ENCODE data around the gene NRM. TPM values are rescaled to one million over a fixed set of nuclear protein-coding genes. Genes with fewer than 3 reads are reported as not detected.

Gene NRM
- total and polyA plus RNA-seq, 2 of the 13 experiments (the other 11 are each of a cell fraction or from before 2014, with no cell fraction given), result 12.5 to 16.0 TPM

- TF ChIP-seq ZNF674 (CRISPR knock-in tag; IDR thresholded peaks at IDR 0.05; ENCODE audit: low read depth) (peak; percentile 99; the same call in 1 of the 2 replicates), ZNF644 (CRISPR knock-in tag; IDR thresholded peaks at IDR 0.05; ENCODE audit: low read depth) (no peak), ZBTB39 (CRISPR knock-in tag; IDR thresholded peaks at IDR 0.05) (peak; percentile 91), GATAD2A (CRISPR knock-in tag; IDR thresholded peaks at IDR 0.05) (peak; percentile 81), TEAD2 (CRISPR knock-in tag; IDR thresholded peaks at IDR 0.05) (0 out of 2 replicates have a peak, but pooled peaks have one; percentile 21), MAF1 (CRISPR knock-in tag; IDR thresholded peaks at IDR 0.05; ENCODE audit: borderline replicate concordance) (peak; percentile 94), CBFB (CRISPR knock-in tag; IDR thresholded peaks at IDR 0.05) (peak; percentile 81), NR2C2 (CRISPR knock-in tag; IDR thresholded peaks at IDR 0.05; ENCODE audit: borderline replicate concordance) (peak; percentile 95), RBM22 (optimal IDR thresholded peaks at IDR 0.05; ENCODE audit: low read length) (peak; percentile 59), ZBTB34 (CRISPR knock-in tag; IDR thresholded peaks at IDR 0.05) (no peak), ZNF766 (CRISPR knock-in tag; IDR thresholded peaks at IDR 0.05; ENCODE audit: borderline replicate concordance) (peak; percentile 93), GABPB1 (CRISPR knock-in tag; IDR thresholded peaks at IDR 0.05) (peak; percentile 89), TARDBP (CRISPR knock-in tag; IDR thresholded peaks at IDR 0.05) (peak; percentile 64; the same call in 1 of the 2 replicates), CBX2 (IDR thresholded peaks at IDR 0.05; ENCODE audit: low read depth, low read length) (no peak), CBX2 (CRISPR knock-in tag; IDR thresholded peaks at IDR 0.05; ENCODE audit: low read depth) (peak; percentile 70; the same call in 1 of the 2 replicates), EHMT2 (IDR thresholded peaks at IDR 0.05; ENCODE audit: borderline replicate concordance, low read depth, low read length) (no peak), CERS6 (CRISPR knock-in tag; IDR thresholded peaks at IDR 0.05) (no peak), SNAPC2 (CRISPR knock-in tag; IDR thresholded peaks at IDR 0.05) (0 out of 2 replicates have a peak, but pooled peaks have one; percentile 75), ZNF550 (CRISPR knock-in tag; IDR thresholded peaks at IDR 0.05; ENCODE audit: borderline replicate concordance) (no peak), SRSF4 (IDR thresholded peaks at IDR 0.05; ENCODE audit: low read depth, low read length, poor library complexity, severe bottlenecking) (no peak)
These were observed 43.3 kb downstream of the NRM start (continued) for GRCh38 chr6:30647242-30648116.

Data from HepG2 (cell line).